Stomach smooth muscle (tissue), 2 donors: ENCODE results near the gene VGLL1.

ENCODE experiments used
- H3K27ac ChIP-seq: one replicate; pipeline ENCODE4 v1.7.0; 2013; ENCODE audit warnings: mild to moderate bottlenecking, low read length, inconsistent platforms
- H3K27me3 ChIP-seq, 2 donors: one replicate each; pipeline ENCODE4 v1.7.0; 2013; ENCODE audit warnings: low read length in 2 of 2; ENCODE audit not compliant: insufficient read depth in 2 of 2, control insufficient read depth in 1 of 2
- H3K36me3 ChIP-seq, 2 donors: one replicate each; pipeline ENCODE4 v1.7.0; 2013; ENCODE audit warnings: low read length in 2 of 2; ENCODE audit not compliant: control insufficient read depth in 2 of 2, insufficient read depth in 2 of 2
- H3K4me1 ChIP-seq: one replicate; pipeline ENCODE4 v1.7.0; 2013; ENCODE audit warnings: low read length; ENCODE audit not compliant: control insufficient read depth, insufficient read depth
- H3K4me3 ChIP-seq, 2 donors: one replicate each; pipeline ENCODE4 v1.7.0; 2013; ENCODE audit warnings: low read length in 2 of 2
- H3K9ac ChIP-seq, 2 donors: one replicate each; pipeline ENCODE4 v1.7.0; 2013; ENCODE audit warnings: low read length in 2 of 2, mild to moderate bottlenecking in 1 of 2
- H3K9me3 ChIP-seq, 2 donors: one replicate each; pipeline ENCODE4 v1.7.0; 2013; ENCODE audit warnings: low read length in 2 of 2; ENCODE audit not compliant: control insufficient read depth in 2 of 2
- donor health status: healthy.
- donor health status: Pancreatic carcinoma.

VGLL1 gene, protein sequence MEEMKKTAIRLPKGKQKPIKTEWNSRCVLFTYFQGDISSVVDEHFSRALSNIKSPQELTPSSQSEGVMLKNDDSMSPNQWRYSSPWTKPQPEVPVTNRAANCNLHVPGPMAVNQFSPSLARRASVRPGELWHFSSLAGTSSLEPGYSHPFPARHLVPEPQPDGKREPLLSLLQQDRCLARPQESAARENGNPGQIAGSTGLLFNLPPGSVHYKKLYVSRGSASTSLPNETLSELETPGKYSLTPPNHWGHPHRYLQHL

DNA sequence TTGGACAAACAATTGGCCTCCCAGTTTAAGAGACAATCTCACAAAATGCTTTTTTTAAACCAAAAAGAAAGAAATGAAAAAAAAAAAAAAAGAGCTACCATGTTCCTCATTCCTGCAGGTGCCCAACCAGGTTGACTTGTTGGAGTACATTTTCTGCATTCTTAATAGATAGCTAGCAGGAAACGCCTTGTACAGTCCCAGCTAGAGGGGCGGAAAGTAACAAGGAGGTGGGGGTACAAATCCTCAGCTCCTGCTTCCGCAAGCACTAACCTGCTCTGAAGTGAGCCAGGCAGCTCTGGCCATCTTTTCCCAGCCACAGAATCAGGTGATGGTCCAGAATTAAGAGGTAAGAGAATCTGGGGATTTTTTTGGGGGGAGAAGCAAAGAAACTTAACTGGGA is at the start of gene VGLL1:
Gene VGLL1 (plus strand): TSS at position 265 of the 400 bp plus-strand sequence. CDS start 3,806 bp downstream, outside the sequence.
- H3K27me3 ChIP-seq = peaks cover 0 to 10% of the 10 kb centered on the region in 2 donors
- no peaks in the 10 kb centered on the region for H3K36me3 ChIP-seq
- no peak within 1 kb of the TSS for H3K9ac ChIP-seq
- no peak within 1 kb of the TSS for H3K27ac ChIP-seq
- no peaks in the 10 kb centered on the region for H3K4me1 ChIP-seq
- H3K9me3 ChIP-seq = no peaks in the 10 kb centered on the region
- H3K4me3 ChIP-seq = no peak within 1 kb of the TSS

DNA sequence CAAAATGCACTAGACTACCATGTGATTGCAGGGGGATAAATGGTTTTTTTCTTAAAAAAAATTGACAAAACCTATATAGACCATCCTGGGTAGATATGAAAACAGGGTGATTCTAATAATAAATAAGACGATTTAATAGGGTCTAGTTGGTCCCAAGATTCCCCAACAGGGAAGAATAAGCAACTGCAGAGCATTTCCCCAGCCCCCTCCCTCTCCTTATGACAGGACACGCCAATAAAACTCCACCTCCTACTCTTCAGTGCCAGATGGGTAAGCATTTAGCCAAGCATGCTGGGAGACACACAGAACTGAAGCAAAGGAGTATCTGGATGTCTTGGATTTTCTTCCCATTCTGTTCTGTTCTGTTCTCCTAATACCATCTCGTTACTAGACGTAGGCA is 44.4 kb upstream of the VGLL1 start, which contains the start of gene BRS3:
Gene BRS3 (plus strand): TSS at position 301 of the 400 bp plus-strand sequence. CDS start 168 bp downstream, outside the sequence.
- no peaks in the 10 kb centered on the region for H3K4me1 ChIP-seq
- no peak within 1 kb of the TSS for H3K4me3 ChIP-seq
- no peak within 1 kb of the TSS for H3K9ac ChIP-seq
- H3K36me3 ChIP-seq = no peaks in the 10 kb centered on the region
- H3K27ac ChIP-seq = no peak within 1 kb of the TSS
- no peaks in the 10 kb centered on the region for H3K9me3 ChIP-seq
- H3K27me3 ChIP-seq = peaks cover 0 to 19% of the 10 kb centered on the region in 2 donors

DNA sequence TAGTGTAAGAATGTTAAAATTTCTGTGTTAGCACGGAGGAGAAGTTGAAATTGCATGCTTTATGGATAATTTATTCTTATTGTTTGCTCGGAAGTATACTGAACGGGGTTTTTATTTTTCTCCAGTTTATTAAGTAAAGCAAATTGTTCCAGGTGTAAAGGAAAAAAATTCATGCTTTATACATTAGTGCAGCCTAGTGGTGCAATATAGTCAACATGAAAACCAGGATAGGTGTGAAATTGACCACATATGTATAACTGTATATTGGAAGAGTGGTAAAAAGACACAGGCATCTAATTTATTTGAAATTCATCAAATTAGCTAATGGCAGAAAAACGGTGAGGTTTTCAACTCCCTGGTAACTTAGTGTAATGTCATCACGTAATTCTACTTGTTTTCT is 43.3 kb upstream of the VGLL1 start:
- Histone ChIP-seq H3K27ac (no peak overlapping the region), H3K9ac (no peak overlapping the region), H3K36me3 (no peaks in the 10 kb centered on the region), H3K9me3 (no peaks in the 10 kb centered on the region), H3K4me1 (no peaks in the 10 kb centered on the region), H3K27me3 (peaks cover 0 to 21% of the 10 kb centered on the region in 2 donors), H3K4me3 (no peak overlapping the region)

DNA sequence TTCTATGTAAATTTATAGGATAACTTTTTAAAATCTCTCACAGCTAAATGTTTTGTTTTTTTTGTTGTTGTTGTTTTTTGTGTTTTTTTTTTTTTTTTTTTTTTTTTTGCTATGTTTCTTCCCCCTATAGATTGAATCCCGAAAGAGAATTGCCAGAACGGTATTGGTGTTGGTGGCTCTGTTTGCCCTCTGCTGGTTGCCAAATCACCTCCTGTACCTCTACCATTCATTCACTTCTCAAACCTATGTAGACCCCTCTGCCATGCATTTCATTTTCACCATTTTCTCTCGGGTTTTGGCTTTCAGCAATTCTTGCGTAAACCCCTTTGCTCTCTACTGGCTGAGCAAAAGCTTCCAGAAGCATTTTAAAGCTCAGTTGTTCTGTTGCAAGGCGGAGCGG is 40.2 kb upstream of the VGLL1 start:
- Histone ChIP-seq H3K36me3 (no peaks in the 10 kb centered on the region), H3K9me3 (no peaks in the 10 kb centered on the region), H3K9ac (no peak overlapping the region), H3K4me1 (no peaks in the 10 kb centered on the region), H3K27ac (no peak overlapping the region), H3K27me3 (peaks cover 0 to 14% of the 10 kb centered on the region in 2 donors), H3K4me3 (no peak overlapping the region)

DNA sequence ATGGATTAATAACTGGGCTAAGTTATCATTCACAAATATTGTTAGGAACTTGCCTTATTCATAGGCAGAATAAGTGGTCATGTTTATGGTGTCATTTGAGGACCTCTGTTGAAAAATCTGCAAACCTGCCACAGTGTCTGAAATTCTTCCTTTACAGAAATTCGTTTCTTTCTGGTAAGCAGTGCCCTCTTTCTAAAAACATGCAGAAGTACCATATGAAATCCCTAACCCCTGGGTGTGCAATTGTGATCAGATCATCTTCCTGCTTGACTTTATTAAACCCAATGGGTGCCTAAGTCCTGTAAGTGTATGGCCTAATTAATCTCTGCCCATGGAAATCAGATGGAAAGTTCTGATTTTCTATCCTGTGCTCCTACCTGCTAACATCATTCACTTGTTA is 39.0 kb upstream of the VGLL1 start:
- Histone ChIP-seq H3K9ac (no peak overlapping the region), H3K4me1 (no peaks in the 10 kb centered on the region)

DNA sequence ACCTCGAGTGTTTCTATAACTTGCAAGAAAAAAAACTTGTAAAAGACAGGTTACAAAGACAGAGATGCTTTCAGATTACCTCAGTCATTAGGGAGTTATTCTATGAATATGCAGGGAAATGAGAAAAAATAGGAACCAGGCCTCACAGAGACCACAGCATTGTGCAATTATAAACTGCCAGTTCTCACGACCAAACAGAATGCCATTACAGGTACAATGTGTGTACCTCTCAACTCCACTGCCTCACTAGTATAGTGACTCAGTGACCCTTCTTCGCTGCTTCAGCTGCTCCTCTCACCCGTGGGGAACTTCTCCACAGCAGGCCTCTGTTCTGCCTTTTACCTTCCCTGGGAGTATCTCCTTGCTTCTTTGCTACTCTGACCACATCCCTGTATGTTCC is 37.0 kb upstream of the VGLL1 start:
- H3K9ac ChIP-seq = no peak overlapping the region

More for the DNA sequence above, 39.0 kb upstream of the VGLL1 start:
- Histone ChIP-seq H3K36me3 (no peaks in the 10 kb centered on the region), H3K9me3 (no peaks in the 10 kb centered on the region), H3K27me3 (peaks cover 0 to 11% of the 10 kb centered on the region in 2 donors), H3K27ac (no peak overlapping the region), H3K4me3 (no peak overlapping the region)

DNA sequence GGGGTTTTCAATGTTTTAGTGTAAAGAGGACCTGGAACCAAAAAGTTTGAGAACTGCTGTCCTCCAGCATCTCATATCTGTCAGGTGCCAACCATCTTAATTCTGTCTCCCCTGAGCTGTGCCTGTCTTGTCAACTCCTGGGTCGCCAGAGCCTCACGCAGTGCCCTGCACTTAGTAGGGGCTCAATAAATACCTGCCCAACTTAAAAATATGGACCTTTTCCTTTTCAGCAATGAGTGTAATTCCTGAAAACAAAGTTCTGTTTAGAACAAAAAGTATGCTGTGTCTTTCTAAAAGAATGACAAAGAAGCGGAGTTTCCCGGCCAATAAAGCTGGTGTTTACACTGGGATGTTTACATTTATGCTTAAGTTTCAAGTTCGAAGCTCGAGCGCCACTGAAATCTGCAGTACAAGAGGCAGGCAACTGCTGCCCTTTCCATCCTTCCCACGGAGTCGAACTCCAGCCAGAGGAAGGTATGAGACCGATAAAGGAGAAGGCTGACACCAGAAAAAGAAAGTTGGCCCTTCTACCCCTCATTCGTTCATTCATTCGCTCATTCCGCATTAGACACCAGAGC is 35.7 kb upstream of the VGLL1 start:
- H3K9ac ChIP-seq = peak overlapping the region; percentile 81 to 82
- H3K4me3 ChIP-seq = peak overlapping the region; percentile 70 to 78
- no peaks in the 10 kb centered on the region for H3K36me3 ChIP-seq
- H3K9me3 ChIP-seq = no peaks in the 10 kb centered on the region
- H3K27ac ChIP-seq = peak overlapping the region; percentile 82
- no peaks in the 10 kb centered on the region for H3K4me1 ChIP-seq
- H3K27me3 ChIP-seq = peaks cover 0 to 7% of the 10 kb centered on the region in 2 donors

More for the DNA sequence above, 37.0 kb upstream of the VGLL1 start:
- H3K9me3 ChIP-seq = no peaks in the 10 kb centered on the region
- no peaks in the 10 kb centered on the region for H3K36me3 ChIP-seq
- H3K27ac ChIP-seq = no peak overlapping the region
- no peak overlapping the region for H3K4me3 ChIP-seq
- H3K4me1 ChIP-seq = no peaks in the 10 kb centered on the region
- peaks cover 0 to 7% of the 10 kb centered on the region in 2 donors for H3K27me3 ChIP-seq

DNA sequence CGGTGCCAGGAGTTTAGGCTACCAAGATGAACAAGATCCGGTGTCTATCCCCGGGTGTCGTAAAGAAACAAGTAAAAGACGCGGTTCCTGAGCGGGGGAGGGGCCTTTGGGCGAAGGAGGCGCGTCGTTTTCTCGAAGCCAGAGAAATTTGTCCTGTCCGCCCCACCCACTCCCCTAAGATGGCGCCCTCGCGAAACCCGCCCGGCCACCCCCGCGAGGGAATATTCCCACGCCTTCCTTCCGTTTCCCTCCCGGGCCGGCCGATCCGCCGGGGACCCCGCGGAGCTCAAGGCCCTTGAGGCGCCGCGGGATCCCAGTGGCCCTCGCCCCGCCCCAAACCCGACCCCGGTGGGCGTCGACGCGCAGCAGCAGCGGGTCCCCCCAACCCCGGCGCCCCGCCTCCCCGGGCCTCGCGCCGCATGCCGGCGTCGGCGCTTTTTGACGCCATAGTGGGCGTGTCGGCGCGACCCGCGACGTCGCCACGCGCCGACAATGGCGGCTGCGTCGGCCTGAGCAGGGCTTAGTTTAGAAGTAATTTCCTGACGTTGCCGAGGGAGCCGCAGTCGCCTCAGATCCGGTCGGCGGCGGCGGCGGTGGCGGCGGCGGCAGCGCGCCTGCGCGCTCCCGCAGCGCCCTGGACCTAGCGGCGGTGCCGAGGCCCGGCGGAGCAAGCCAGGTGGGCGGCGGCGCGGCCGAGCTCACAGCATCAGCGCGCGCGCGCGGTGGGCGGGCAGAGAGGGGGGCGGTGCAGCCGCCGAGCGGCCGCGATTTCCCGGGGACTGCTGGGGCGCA is 35.1 kb upstream of the VGLL1 start:
- Histone ChIP-seq H3K36me3 (peaks cover 0 to 3% of the 10 kb centered on the region in 2 donors), H3K27me3 (peaks cover 0 to 6% of the 10 kb centered on the region in 2 donors), H3K4me3 (peak overlapping the region; percentile 78 to 86), H3K4me1 (no peaks in the 10 kb centered on the region), H3K9me3 (no peaks in the 10 kb centered on the region), H3K9ac (peak overlapping the region; percentile 81 to 84), H3K27ac (peak overlapping the region; percentile 82)

DNA sequence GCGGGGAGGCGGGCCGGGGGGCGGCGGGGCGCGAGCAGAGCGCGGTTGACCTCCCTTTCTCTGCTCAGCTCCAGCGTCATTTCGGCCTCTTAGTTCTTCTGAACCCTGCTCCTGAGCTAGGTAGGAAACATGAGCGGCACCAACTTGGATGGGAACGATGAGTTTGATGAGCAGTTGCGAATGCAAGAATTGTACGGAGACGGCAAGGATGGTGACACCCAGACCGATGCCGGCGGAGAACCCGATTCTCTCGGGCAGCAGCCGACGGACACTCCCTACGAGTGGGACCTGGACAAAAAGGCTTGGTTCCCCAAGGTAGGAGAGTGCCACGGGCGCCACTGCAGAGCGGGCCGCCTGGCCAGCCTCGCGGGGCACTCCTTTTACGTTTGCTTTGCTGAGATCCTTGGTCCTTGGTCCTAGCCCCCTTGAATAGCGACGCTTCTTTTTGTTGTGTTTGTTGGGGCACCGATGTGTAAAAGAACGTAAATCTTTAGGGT is 34.4 kb upstream of the VGLL1 start, which contains the start of gene HTATSF1:
Gene HTATSF1 (plus strand): TSS at position 37 of the 497 bp plus-strand sequence. CDS start 93 bp downstream, at position 130.
- Histone ChIP-seq H3K4me3 (peak within 1 kb of the TSS; percentile 78 to 86), H3K36me3 (peaks cover 0 to 3% of the 10 kb centered on the region in 2 donors), H3K4me1 (no peaks in the 10 kb centered on the region), H3K27ac (peak within 1 kb of the TSS; percentile 82), H3K27me3 (peaks cover 0 to 3% of the 10 kb centered on the region in 2 donors), H3K9me3 (no peaks in the 10 kb centered on the region), H3K9ac (peak within 1 kb of the TSS; percentile 81 to 84)

DNA sequence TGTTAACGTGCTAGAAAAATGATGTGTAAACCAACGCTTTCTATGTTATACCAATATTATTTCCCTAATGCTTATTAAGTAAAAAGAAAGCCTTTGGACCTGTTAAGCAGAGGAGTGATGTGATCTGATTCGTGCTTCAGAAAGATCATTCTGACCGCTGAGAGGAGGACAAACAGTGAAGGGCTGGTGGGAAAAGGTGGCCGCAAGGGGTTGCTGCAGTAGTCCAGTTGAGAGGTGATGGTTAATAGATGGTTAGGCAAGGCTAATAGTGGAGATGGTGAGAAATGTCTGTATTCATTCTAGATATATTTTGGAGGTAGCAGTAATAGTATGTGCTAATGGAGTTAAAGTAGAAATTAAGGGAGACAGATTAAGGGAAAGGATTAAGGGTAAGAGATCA is 12.9 kb upstream of the VGLL1 start:
- Histone ChIP-seq H3K27me3 (peaks cover 0 to 4% of the 10 kb centered on the region in 2 donors), H3K4me3 (no peak overlapping the region), H3K36me3 (no peaks in the 10 kb centered on the region), H3K9ac (no peak overlapping the region), H3K4me1 (no peaks in the 10 kb centered on the region), H3K9me3 (no peaks in the 10 kb centered on the region), H3K27ac (no peak overlapping the region)
